ENCODE results near the gene CFAP119.

The CFAP119 gene

GRCh38 chr16:30756781-30757100 lies 5.1 kb downstream of the CFAP119 start:
- Histone ChIP-seq H4K20me1 (ENCODE audit: insufficient read depth, low read length) (no peaks in the 10 kb centered on the region), H3K4me2 (ENCODE audit: insufficient read depth, low read length) (no peak overlapping the region), H3K27ac (ENCODE audit: low read length) (no peak overlapping the region), H3K9ac (ENCODE audit: low read depth, low read length) (no peak overlapping the region), H3K27me3 (ENCODE audit: insufficient read depth, low read length, poor library complexity) (no peaks in the 10 kb centered on the region), H3K9me3 (ENCODE audit: insufficient read depth, low read length, severe bottlenecking) (no peaks in the 10 kb centered on the region), H3K4me3 (ENCODE audit: low read depth in 1 of 2, low read length in 2 of 2) (no peak overlapping the region), H2AFZ (ENCODE audit: low read depth, low read length) (no peak overlapping the region), H3K4me1 (ENCODE audit: insufficient read depth, low read length) (peaks cover 20% of the 10 kb centered on the region), H3K36me3 (ENCODE audit: insufficient read depth, low read length) (peaks cover 52% of the 10 kb centered on the region), H3K79me2 (ENCODE audit: insufficient read depth, low read length) (peaks cover 5% of the 10 kb centered on the region; the same call in 1 of the 2 replicates)
- DNase-seq (no peak), ATAC-seq (ENCODE audit: insufficient read depth, low read depth) (no peak)
- TF ChIP-seq, protein P1, sequence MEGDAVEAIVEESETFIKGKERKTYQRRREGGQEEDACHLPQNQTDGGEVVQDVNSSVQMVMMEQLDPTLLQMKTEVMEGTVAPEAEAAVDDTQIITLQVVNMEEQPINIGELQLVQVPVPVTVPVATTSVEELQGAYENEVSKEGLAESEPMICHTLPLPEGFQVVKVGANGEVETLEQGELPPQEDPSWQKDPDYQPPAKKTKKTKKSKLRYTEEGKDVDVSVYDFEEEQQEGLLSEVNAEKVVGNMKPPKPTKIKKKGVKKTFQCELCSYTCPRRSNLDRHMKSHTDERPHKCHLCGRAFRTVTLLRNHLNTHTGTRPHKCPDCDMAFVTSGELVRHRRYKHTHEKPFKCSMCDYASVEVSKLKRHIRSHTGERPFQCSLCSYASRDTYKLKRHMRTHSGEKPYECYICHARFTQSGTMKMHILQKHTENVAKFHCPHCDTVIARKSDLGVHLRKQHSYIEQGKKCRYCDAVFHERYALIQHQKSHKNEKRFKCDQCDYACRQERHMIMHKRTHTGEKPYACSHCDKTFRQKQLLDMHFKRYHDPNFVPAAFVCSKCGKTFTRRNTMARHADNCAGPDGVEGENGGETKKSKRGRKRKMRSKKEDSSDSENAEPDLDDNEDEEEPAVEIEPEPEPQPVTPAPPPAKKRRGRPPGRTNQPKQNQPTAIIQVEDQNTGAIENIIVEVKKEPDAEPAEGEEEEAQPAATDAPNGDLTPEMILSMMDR (IDR thresholded peaks at IDR 0.05; ENCODE audit: borderline replicate concordance, extremely low read depth, low read length, poor library complexity, severe bottlenecking) = no peak
- TF ChIP-seq EZH2 (IDR thresholded peaks at IDR 0.05; ENCODE audit: borderline replicate concordance, low read depth, low read length, severe bottlenecking) = no peak

GRCh38 chr16:30755955-30756780 lies 5.7 kb downstream of the CFAP119 start:
- Histone ChIP-seq H3K9me3 (ENCODE audit: insufficient read depth, low read length, severe bottlenecking) (no peaks in the 10 kb centered on the region), H4K20me1 (ENCODE audit: insufficient read depth, low read length) (no peaks in the 10 kb centered on the region), H3K9ac (ENCODE audit: low read depth, low read length) (no peak overlapping the region), H2AFZ (ENCODE audit: low read depth, low read length) (no peak overlapping the region), H3K27me3 (ENCODE audit: insufficient read depth, low read length, poor library complexity) (no peaks in the 10 kb centered on the region), H3K27ac (ENCODE audit: low read length) (no peak overlapping the region), H3K4me1 (ENCODE audit: insufficient read depth, low read length) (peaks cover 16% of the 10 kb centered on the region), H3K79me2 (ENCODE audit: insufficient read depth, low read length) (0 out of 2 replicates have a peak, but pooled peaks cover 2% of the 10 kb centered on the region), H3K4me2 (ENCODE audit: insufficient read depth, low read length) (no peak overlapping the region), H3K4me3 (ENCODE audit: low read depth in 1 of 2, low read length in 2 of 2) (no peak overlapping the region), H3K36me3 (ENCODE audit: insufficient read depth, low read length) (peaks cover 57% of the 10 kb centered on the region)
- no peak for TF ChIP-seq EZH2 (IDR thresholded peaks at IDR 0.05; ENCODE audit: borderline replicate concordance, low read depth, low read length, severe bottlenecking)
- ATAC-seq (ENCODE audit: insufficient read depth, low read depth) = no peak
- no peak for DNase-seq

DNA sequence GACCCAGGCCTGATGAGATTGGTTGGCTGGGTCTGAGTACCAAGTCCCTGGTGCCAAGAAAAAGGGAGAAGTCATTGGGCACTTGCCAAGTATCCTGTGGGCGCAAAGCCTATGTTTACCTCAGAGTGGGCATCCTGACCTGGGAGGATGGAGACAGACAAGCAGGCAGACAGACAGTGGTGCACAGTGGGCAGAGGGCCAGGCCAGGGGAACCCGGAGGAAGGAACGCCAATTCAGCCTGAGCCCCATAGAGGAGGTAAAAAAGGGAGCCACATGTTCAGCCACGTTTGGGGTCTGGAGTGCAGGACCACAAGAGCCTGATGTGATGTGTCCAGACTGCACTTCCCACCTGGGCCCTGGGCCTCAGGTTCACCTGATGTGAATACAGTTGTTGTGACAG lies 8.3 kb downstream of the CFAP119 start:
- no peak for DNase-seq
- Histone ChIP-seq H3K9ac (ENCODE audit: low read depth, low read length) (no peak overlapping the region), H2AFZ (ENCODE audit: low read depth, low read length) (no peak overlapping the region), H3K9me3 (ENCODE audit: insufficient read depth, low read length, severe bottlenecking) (no peaks in the 10 kb centered on the region), H3K36me3 (ENCODE audit: insufficient read depth, low read length) (peaks cover 63% of the 10 kb centered on the region), H3K27ac (ENCODE audit: low read length) (no peak overlapping the region), H3K4me3 (ENCODE audit: low read depth in 1 of 2, low read length in 2 of 2) (no peak overlapping the region), H4K20me1 (ENCODE audit: insufficient read depth, low read length) (peaks cover 7% of the 10 kb centered on the region; the same call in 1 of the 2 replicates), H3K4me2 (ENCODE audit: insufficient read depth, low read length) (no peak overlapping the region), H3K4me1 (ENCODE audit: insufficient read depth, low read length) (peaks cover 16% of the 10 kb centered on the region), H3K27me3 (ENCODE audit: insufficient read depth, low read length, poor library complexity) (no peaks in the 10 kb centered on the region), H3K79me2 (ENCODE audit: insufficient read depth, low read length) (peaks cover 23% of the 10 kb centered on the region)
- no peak for TF ChIP-seq EZH2 (IDR thresholded peaks at IDR 0.05; ENCODE audit: borderline replicate concordance, low read depth, low read length, severe bottlenecking)
- TF ChIP-seq, protein P1 (IDR thresholded peaks at IDR 0.05; ENCODE audit: borderline replicate concordance, extremely low read depth, low read length, poor library complexity, severe bottlenecking) = no peak
- no peak for ATAC-seq (ENCODE audit: insufficient read depth, low read depth)

DNA sequence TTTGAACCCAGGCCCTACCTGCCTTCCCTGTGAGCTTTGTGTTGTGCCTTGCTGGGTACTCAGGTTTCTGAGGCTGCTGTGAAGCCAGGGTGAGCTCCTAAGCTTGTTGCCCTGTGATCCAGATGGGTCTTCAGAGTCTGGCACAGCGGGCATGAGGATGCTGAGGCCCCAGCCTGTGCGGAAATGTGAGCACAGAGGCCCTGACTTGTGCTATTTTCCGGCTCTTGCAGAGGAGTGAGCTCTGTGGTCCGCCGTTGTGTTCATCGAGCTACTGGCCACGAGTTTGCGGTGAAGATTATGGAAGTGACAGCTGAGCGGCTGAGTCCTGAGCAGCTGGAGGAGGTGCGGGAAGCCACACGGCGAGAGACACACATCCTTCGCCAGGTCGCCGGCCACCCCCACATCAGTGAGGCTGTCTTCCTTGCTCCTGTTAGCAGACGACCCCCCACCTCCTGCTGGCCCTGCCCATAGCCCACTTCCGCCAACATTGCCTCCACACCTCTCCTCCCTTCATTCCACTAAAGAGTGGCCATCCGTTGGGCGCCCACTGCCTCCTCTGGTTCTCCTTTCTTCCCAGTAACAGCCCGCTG lies 10.9 kb downstream of the CFAP119 start:
- Histone ChIP-seq H2AFZ (ENCODE audit: low read depth, low read length) (no peak overlapping the region), H3K79me2 (ENCODE audit: insufficient read depth, low read length) (peaks cover 27% of the 10 kb centered on the region), H3K4me1 (ENCODE audit: insufficient read depth, low read length) (peaks cover 25% of the 10 kb centered on the region), H3K27ac (ENCODE audit: low read length) (no peak overlapping the region), H3K9ac (ENCODE audit: low read depth, low read length) (no peak overlapping the region), H3K36me3 (ENCODE audit: insufficient read depth, low read length) (peaks cover 43% of the 10 kb centered on the region), H4K20me1 (ENCODE audit: insufficient read depth, low read length) (peaks cover 7% of the 10 kb centered on the region; the same call in 1 of the 2 replicates), H3K4me2 (ENCODE audit: insufficient read depth, low read length) (no peak overlapping the region), H3K27me3 (ENCODE audit: insufficient read depth, low read length, poor library complexity) (no peaks in the 10 kb centered on the region), H3K4me3 (ENCODE audit: low read depth in 1 of 2, low read length in 2 of 2) (no peak overlapping the region), H3K9me3 (ENCODE audit: insufficient read depth, low read length, severe bottlenecking) (no peaks in the 10 kb centered on the region)
- no peak for DNase-seq
- TF ChIP-seq EZH2 (IDR thresholded peaks at IDR 0.05; ENCODE audit: borderline replicate concordance, low read depth, low read length, severe bottlenecking) = no peak
- TF ChIP-seq, protein P1 (IDR thresholded peaks at IDR 0.05; ENCODE audit: borderline replicate concordance, extremely low read depth, low read length, poor library complexity, severe bottlenecking) = no peak
- ATAC-seq (ENCODE audit: insufficient read depth, low read depth) = no peak
